GM21515 (cell line): ENCODE results near the gene PAK1IP1.
"Not testable (repeated sequence)": the region's sequence is repeated elsewhere in the genome, so short reads cannot be mapped to it uniquely, and the experiment has no call there.

Source experiments
- ATAC-seq: cut with Tn5 transposase; IDR thresholded peaks from one replicate; pipeline ENCODE4 v1.9.1; 2021; ENCODE audit not compliant: unreplicated experiment

The PAK1IP1 gene

GRCh38 chr6:10740061-10740460, 45.3 kb downstream of the PAK1IP1 start:
- no peak for ATAC-seq

- ATAC-seq: not testable (repeated sequence)
Measured at GRCh38 chr6:10741643-10742042, 46.9 kb downstream of the PAK1IP1 start.

- ATAC-seq: no peak
Measured at GRCh38 chr6:10742251-10742650, 47.5 kb downstream of the PAK1IP1 start.

DNA sequence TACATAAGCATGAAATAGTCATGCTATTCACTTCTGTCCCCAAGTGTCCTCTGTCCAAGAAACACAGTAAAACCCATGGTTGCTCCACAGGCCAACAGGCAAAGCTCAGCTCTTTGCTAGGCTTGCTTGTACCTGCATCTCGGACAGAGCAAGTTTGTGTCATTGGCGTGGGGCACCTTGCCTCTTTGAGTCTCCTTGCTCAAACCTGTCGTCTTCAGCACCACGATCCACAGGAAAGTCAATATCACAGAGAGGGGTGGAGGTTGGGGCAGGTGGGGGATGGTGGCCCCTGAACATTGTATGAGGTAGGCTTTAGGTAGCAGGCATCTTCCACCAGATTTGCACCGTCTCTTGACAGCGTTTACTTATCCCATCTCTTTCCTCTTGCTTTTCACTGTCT, 48.7 kb downstream of the PAK1IP1 start:
- ATAC-seq: no peak

DNA sequence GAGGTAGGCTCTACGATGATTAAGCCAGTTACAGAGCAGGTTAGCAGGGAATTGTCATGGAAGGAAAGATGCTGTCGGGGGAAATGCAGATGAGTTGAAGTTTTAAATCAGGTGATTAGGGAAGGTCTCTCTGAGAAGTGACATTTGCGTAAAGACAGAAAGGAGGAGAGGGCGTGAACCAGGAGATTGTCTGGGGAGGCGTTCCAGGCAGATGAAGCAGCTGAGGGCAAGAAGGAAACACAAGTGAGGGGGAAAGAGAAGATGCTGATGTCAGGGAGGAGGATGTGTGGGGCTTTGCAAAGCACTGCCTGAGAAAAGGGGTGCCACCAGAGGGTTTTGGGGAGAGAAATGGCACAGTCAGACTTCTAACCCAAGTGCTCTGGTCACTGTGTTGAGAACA, 50.3 kb downstream of the PAK1IP1 start:
- ATAC-seq: no peak

- no peak for ATAC-seq
Measured at GRCh38 chr6:10746915-10747250, 52.1 kb downstream of the PAK1IP1 start.

DNA sequence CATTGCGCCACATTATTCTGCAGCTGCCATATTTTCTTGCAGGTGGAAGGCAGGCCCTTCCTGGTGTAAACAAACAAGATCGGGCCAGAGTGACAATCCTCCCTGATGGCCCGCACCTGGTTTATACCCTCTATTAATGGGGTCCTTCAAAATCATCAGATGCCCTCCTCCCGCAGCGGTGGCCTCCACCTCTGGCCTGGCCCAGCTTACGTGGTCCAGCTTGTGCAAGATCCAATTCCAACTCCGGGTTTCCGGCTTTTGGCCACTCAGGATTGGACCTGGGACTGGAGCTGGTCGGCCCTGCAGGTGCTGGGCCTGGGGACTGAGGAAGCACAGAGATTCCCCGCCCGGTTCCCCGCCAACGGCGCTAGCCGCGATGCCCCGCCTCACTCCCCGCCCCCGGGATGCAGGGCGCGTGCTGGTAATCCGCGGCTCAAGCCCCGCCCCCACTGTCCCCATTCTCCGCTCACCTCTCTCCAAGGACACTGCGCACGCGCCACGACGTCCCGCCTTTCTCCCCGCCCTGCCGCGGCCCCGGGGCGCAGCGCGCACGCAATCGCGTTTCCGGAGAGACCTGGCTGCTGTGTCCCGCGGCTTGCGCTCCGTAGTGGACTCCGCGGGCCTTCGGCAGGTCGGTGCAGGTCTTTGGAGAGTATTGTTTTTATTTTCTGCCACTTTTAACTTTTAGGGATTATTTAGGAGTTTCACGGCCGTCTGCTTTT, 52.6 kb downstream of the PAK1IP1 start, which contains the start of gene TMEM14B:
Gene TMEM14B, plus strand, starts transcription at position 555 of the 722 bp plus-strand sequence. CDS start 1,441 bp downstream, outside the sequence.
- peak; percentile 97 for ATAC-seq

GRCh38 chr6:10749734-10750133, 55.0 kb downstream of the PAK1IP1 start:
- ATAC-seq: no peak

- not testable (repeated sequence) for ATAC-seq
Measured at GRCh38 chr6:10750568-10750967, 55.8 kb downstream of the PAK1IP1 start.

GRCh38 chr6:10751757-10752156, 57.0 kb downstream of the PAK1IP1 start:
- ATAC-seq: not testable (repeated sequence)

GRCh38 chr6:10756085-10756484, 61.3 kb downstream of the PAK1IP1 start:
- ATAC-seq: no peak
